ENCODE results near the gene IRAG1.

The IRAG1 gene

DNA sequence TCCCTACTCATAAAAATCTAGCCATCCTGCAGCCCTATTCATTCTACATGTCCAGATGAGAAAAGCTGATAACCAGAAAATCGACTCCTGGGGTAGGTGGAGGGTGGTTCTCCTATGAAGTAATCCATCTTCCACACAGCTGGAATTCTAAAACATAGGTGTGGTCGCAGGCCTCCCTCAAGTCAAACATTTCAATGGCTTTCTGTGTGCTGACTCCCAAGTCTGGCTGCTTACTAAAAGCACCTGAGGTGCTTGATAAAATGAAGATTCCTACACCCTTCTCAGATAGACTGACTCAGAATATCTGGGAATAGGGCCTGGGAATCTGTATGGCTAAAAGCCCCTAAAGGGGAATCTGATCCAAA, 26.1 kb downstream of the IRAG1 start:
- H3K27me3 ChIP-seq (ENCODE audit: insufficient read depth, low read length) = no peaks in the 10 kb centered on the region
- peaks cover 32% of the 10 kb centered on the region for H3K4me1 ChIP-seq (ENCODE audit: control insufficient read depth, insufficient read depth, low read length, unreplicated experiment)
- no peak overlapping the region for H3K4me3 ChIP-seq (ENCODE audit: low read depth, low read length)
- no peak overlapping the region for H2AFZ ChIP-seq (ENCODE audit: low read length, unreplicated experiment)
- H3K79me2 ChIP-seq (ENCODE audit: control insufficient read depth, insufficient read depth, low read length, unreplicated experiment) = no peaks in the 10 kb centered on the region
- no peak overlapping the region for H3K27ac ChIP-seq (ENCODE audit: low read depth, low read length)
- H3K36me3 ChIP-seq (ENCODE audit: insufficient read depth, low read length) = no peaks in the 10 kb centered on the region

DNA sequence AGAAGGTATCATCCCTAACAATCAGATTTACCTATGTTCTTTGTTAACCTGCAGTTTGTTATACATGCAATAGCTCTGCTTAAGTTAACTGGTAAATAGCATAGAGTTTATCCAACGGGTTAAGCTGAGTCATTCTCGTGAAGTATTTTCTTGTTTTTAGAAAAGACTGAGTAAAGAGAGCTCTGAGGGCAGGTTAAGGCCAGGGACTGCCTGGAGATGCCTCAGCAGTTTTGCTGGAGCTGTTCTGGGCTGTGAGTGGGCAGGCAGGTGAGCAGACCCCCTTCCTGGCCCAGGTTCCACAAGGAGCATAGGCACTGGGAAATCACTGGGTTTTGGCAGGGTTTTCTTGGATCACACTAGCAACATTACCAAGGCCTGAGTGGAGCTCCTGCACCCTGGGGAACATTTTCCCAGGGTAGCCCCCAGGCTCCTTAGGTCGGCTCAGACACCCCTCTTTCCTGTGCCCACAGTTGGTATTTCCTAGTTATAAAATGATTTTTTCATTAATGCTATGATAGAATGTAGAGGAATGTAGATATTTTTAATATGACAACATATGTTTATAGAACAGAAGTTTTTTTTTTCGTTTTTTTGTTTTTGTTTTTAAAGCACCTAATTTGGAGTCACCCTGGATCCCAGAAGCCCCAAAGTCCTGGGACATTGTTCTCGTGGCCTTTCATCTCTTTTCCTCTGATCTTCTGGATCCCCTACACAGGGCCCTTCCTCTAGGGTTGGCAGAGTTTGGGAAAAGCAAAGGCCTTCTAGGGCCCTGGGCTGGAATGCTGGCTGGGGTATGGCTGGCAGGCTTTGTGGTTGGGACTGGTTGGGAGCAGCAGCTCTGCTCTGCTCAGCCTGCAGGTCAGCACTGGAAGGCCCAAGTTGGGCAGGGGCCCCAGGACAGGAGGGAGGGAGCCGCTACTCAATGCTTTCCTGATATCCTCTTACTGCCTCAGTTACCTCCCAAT, 26.7 kb downstream of the IRAG1 start:
- H3K79me2 ChIP-seq (ENCODE audit: control insufficient read depth, insufficient read depth, low read length, unreplicated experiment) = no peaks in the 10 kb centered on the region
- H3K4me3 ChIP-seq (ENCODE audit: low read depth, low read length) = no peak overlapping the region
- peak overlapping the region; percentile 56 for H3K27ac ChIP-seq (ENCODE audit: low read depth, low read length)
- peak overlapping the region; percentile 71 for H2AFZ ChIP-seq (ENCODE audit: low read length, unreplicated experiment)
- peaks cover 32% of the 10 kb centered on the region for H3K4me1 ChIP-seq (ENCODE audit: control insufficient read depth, insufficient read depth, low read length, unreplicated experiment)
- no peaks in the 10 kb centered on the region for H3K36me3 ChIP-seq (ENCODE audit: insufficient read depth, low read length)
- no peaks in the 10 kb centered on the region for H3K27me3 ChIP-seq (ENCODE audit: insufficient read depth, low read length)

DNA sequence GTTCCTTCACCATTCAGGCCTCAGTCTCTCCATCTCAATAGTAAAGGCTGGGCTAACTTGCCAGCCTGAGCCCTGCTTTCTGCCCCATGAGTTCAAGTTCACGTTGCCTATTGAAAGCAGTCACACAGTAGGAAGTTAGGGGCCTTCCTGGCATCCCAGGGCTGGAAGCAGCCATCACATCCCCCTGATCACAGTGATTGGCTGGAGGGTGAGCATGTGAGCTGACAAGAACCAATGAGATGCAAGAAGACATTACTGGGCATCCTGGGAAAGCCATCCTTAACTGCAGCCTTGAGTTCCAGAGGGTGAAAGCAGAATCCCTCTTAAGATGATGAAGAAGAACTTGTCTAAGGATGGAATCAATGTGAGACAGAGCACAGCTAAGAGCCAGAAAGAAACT, 29.1 kb downstream of the IRAG1 start:
- H3K27ac ChIP-seq (ENCODE audit: low read depth, low read length) = no peak overlapping the region
- peaks cover 42% of the 10 kb centered on the region for H3K4me1 ChIP-seq (ENCODE audit: control insufficient read depth, insufficient read depth, low read length, unreplicated experiment)
- no peak overlapping the region for H2AFZ ChIP-seq (ENCODE audit: low read length, unreplicated experiment)

DNA sequence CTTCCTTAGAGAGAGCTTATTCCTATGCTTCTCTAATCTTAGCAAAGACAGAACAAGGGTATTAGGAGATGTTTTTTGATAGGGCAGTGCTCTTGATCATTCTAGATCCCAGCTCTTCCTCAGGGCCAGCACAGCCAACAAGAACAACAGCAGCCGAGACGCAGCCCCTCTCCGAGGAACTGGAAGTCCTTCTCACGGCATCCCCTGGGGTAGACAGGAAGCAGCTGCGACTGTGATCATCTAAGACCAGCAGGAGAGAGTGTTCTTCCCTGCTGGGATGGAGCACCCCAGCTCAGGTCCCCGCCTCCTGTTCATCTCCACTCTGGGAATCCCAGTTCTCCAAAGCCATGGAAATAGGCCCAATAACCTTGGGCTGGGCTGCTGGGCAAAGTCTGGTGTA, 29.6 kb downstream of the IRAG1 start:
- Histone ChIP-seq H2AFZ (ENCODE audit: low read length, unreplicated experiment) (no peak overlapping the region), H3K27me3 (ENCODE audit: insufficient read depth, low read length) (no peaks in the 10 kb centered on the region), H3K36me3 (ENCODE audit: insufficient read depth, low read length) (no peaks in the 10 kb centered on the region), H3K4me1 (ENCODE audit: control insufficient read depth, insufficient read depth, low read length, unreplicated experiment) (peaks cover 43% of the 10 kb centered on the region), H3K79me2 (ENCODE audit: control insufficient read depth, insufficient read depth, low read length, unreplicated experiment) (no peaks in the 10 kb centered on the region), H3K4me3 (ENCODE audit: low read depth, low read length) (no peak overlapping the region), H3K27ac (ENCODE audit: low read depth, low read length) (no peak overlapping the region)

More for the DNA sequence above, 29.1 kb downstream of the IRAG1 start:
- no peaks in the 10 kb centered on the region for H3K36me3 ChIP-seq (ENCODE audit: insufficient read depth, low read length)
- H3K4me3 ChIP-seq (ENCODE audit: low read depth, low read length) = no peak overlapping the region
- no peaks in the 10 kb centered on the region for H3K27me3 ChIP-seq (ENCODE audit: insufficient read depth, low read length)
- H3K79me2 ChIP-seq (ENCODE audit: control insufficient read depth, insufficient read depth, low read length, unreplicated experiment) = no peaks in the 10 kb centered on the region

DNA sequence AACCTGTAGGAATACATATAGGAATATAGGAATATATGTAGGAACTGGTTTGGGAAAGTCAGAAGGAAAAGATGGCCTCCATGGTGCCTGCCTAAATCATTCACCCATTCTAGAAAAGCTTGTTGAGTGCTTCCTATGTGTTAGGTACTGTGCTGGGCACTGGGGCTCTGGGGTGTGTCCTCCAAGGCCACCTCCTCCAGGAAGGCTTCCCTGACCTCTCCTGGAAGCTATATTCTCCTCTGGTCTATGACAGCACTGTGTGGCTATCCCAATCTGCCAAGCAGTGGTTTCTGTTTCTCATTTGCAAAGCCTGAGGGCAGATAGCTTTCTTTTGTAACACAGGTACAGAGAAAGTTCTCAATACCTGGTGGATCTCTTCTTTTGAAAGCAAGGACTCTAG, 30.2 kb downstream of the IRAG1 start:
- no peak overlapping the region for H3K27ac ChIP-seq (ENCODE audit: low read depth, low read length)
- H3K4me1 ChIP-seq (ENCODE audit: control insufficient read depth, insufficient read depth, low read length, unreplicated experiment) = peaks cover 43% of the 10 kb centered on the region

DNA sequence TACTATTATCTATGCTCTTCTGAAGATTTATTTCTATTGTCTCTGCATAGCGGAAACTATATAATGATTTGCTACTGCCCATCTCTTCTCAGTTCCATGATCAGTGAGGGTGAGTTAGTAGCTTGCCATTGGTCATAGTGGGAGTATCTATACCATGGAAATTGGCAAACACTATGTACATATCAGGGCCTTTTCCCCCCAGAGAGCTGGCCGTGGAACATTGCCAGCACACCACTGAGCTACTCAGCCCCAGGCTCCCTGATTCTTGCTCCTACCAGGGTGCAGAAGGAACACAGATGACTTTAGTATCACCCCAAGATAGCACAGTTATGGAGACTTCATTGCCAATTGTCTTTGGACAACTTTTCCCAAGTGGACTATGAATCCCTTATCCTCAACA, 33.2 kb downstream of the IRAG1 start:
- Histone ChIP-seq H3K27ac (ENCODE audit: low read depth, low read length) (peak overlapping the region; percentile 91), H3K4me1 (ENCODE audit: control insufficient read depth, insufficient read depth, low read length, unreplicated experiment) (peaks cover 50% of the 10 kb centered on the region), H3K4me3 (ENCODE audit: low read depth, low read length) (no peak overlapping the region), H3K36me3 (ENCODE audit: insufficient read depth, low read length) (no peaks in the 10 kb centered on the region), H2AFZ (ENCODE audit: low read length, unreplicated experiment) (no peak overlapping the region), H3K79me2 (ENCODE audit: control insufficient read depth, insufficient read depth, low read length, unreplicated experiment) (no peaks in the 10 kb centered on the region), H3K27me3 (ENCODE audit: insufficient read depth, low read length) (no peaks in the 10 kb centered on the region)

More for the DNA sequence above, 30.2 kb downstream of the IRAG1 start:
- H3K79me2 ChIP-seq (ENCODE audit: control insufficient read depth, insufficient read depth, low read length, unreplicated experiment) = no peaks in the 10 kb centered on the region
- no peak overlapping the region for H3K4me3 ChIP-seq (ENCODE audit: low read depth, low read length)
- no peaks in the 10 kb centered on the region for H3K36me3 ChIP-seq (ENCODE audit: insufficient read depth, low read length)
- no peak overlapping the region for H2AFZ ChIP-seq (ENCODE audit: low read length, unreplicated experiment)
- no peaks in the 10 kb centered on the region for H3K27me3 ChIP-seq (ENCODE audit: insufficient read depth, low read length)

DNA sequence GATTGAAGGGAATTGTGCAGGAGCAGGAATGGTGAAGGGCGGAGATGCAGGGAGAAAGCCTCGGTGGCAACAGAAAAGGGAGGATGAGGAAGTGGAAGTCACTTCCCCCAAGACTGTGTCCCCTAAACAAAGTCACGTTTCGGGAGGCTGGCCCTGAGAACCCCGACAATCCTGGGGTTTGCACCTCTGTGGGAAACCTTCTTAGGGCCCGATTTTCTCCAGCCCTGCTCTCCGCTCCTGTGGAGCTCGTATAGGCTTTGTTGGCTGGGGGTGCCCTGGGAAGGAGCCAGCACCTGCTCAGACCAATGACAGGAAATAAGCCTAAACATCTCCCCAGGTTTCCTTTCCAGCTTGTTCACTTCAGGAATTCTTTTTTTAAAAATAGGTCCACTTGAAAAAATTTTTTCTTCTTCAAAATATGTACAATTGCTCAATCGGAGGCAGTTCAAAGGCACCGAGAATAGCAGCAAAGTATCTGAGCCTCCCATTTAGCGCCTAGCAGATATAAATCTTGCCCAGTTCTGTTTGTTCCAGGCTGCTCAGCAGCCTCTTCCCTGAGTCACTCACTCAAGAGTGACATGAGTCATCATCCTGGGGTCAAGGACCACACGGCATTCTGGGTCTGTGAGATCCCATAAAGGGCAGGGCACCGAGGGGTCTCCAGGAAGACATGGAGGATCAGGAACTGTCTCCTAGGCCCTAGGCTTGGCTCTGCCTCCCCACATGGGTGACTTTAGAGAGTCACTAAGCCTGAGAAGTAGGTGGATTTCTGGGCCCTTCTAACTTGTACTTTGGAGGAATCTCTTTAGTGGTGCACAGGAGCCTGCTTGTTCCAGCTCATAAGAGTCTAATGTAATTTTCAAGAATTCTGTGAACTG, 34.0 kb downstream of the IRAG1 start:
- H3K79me2 ChIP-seq (ENCODE audit: control insufficient read depth, insufficient read depth, low read length, unreplicated experiment) = no peaks in the 10 kb centered on the region
- H2AFZ ChIP-seq (ENCODE audit: low read length, unreplicated experiment) = peak overlapping the region; percentile 56
- H3K4me3 ChIP-seq (ENCODE audit: low read depth, low read length) = peak overlapping the region; percentile 10; the same call in 1 of the 2 replicates
- H3K27ac ChIP-seq (ENCODE audit: low read depth, low read length) = peak overlapping the region; percentile 91
- no peaks in the 10 kb centered on the region for H3K27me3 ChIP-seq (ENCODE audit: insufficient read depth, low read length)
- H3K4me1 ChIP-seq (ENCODE audit: control insufficient read depth, insufficient read depth, low read length, unreplicated experiment) = peaks cover 57% of the 10 kb centered on the region
- H3K36me3 ChIP-seq (ENCODE audit: insufficient read depth, low read length) = no peaks in the 10 kb centered on the region

DNA sequence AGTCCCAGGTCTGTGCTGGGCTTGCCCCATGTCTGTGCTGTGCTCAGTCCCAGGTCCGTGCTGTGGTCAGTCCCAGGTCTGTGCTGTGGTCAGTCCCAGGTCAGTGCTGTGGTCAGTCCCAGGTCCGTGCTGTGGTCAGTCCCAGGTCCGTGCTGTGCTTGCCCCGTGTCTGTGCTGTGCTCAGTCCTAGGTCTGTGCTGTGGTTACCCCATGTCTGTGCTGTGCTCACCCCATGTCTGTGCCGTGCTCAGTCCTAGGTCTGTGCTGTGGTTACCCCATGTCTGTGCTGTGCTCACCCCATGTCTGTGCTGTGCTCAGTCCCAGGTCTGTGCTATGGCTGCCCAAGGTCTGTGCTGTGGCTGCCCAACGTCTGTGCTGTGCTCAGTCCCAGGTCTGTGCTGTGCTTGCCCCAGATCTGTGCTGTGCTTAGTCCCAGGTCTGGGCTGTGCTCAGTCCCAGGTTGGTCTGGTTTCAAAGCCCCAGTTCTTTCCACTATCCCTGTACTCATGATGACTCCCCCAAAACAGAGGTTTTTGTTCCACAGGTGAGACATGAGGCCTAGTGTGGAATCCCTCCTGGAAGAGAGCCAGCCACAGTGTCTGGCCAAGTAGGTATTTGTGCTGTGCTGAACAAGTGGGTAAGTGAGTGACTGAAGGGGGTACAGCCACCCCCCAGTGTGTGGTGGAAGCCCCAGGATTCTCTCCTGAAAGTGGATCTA, 34.8 kb downstream of the IRAG1 start:
- Histone ChIP-seq H3K27me3 (ENCODE audit: insufficient read depth, low read length) (no peaks in the 10 kb centered on the region), H3K27ac (ENCODE audit: low read depth, low read length) (peak overlapping the region; percentile 91), H2AFZ (ENCODE audit: low read length, unreplicated experiment) (no peak overlapping the region), H3K4me3 (ENCODE audit: low read depth, low read length) (peak overlapping the region; percentile 67; the same call in 1 of the 2 replicates), H3K4me1 (ENCODE audit: control insufficient read depth, insufficient read depth, low read length, unreplicated experiment) (peaks cover 59% of the 10 kb centered on the region), H3K79me2 (ENCODE audit: control insufficient read depth, insufficient read depth, low read length, unreplicated experiment) (no peaks in the 10 kb centered on the region), H3K36me3 (ENCODE audit: insufficient read depth, low read length) (no peaks in the 10 kb centered on the region)

DNA sequence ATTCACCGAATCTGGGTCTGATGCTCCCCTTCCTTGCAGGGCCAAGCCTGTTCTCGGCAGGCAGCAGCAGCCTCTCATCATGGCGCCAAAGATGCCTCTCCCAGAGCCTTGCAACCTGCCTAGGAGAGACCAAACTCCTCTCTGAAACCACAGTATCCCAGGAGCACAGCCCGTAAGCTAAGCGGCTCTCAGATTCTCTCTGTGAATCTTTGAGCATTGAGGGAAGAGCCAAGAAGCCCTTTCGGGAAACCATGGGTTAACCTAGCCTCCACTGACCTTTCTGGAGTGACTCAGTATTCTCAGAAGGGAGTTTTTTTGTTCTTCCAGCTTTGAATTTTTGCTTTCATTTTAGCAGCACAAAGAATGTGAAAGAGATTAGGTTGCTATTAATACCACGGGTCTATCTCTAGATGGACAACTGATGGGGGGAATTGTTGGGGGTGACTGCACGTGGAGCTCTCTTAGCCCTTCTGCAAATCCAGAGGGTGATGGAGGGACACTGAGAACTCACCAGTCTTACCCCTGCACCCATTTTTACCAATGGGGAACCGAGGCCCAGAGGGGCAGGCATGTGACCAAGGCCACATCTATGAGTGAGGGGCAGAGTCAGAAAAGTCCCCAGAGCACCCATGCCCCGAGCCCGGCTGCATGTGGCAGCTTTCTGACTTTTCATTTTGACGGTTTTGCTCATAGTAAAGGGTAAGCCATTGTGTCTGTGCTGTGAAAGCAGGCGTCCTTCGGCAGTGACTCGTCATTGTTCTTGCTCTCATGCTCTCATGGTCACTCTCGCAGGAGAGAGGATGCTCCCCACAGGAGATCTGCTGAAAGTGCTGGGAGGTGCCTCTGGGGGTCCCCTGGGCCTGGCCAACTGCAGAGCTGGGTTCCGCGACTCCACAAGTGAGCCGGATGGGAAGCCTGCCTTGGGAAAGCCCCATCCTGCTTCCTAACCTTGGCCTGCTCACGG, 36.0 kb downstream of the IRAG1 start:
- Histone ChIP-seq H3K79me2 (ENCODE audit: control insufficient read depth, insufficient read depth, low read length, unreplicated experiment) (no peaks in the 10 kb centered on the region), H3K4me1 (ENCODE audit: control insufficient read depth, insufficient read depth, low read length, unreplicated experiment) (peaks cover 59% of the 10 kb centered on the region), H3K4me3 (ENCODE audit: low read depth, low read length) (peak overlapping the region; percentile 67), H3K27ac (ENCODE audit: low read depth, low read length) (peak overlapping the region; percentile 91), H3K36me3 (ENCODE audit: insufficient read depth, low read length) (no peaks in the 10 kb centered on the region), H3K27me3 (ENCODE audit: insufficient read depth, low read length) (no peaks in the 10 kb centered on the region), H2AFZ (ENCODE audit: low read length, unreplicated experiment) (peak overlapping the region; percentile 89)

Measured in ACC112 (cell line).